ENCODE results near the gene MRPS7.

MRPS7 gene

GRCh38 chr17:75261336-75262111 lies at the start of gene MRPS7, which contains the start of gene GGA3:
Gene MRPS7 (plus strand): TSS chr17:75261879. CDS start chr17:75261901, 22 bp downstream.
Gene GGA3 (minus strand): TSS chr17:75261606. CDS start chr17:75261587, 19 bp downstream.
- peak; percentile 91 to 98 for DNase-seq

DNA sequence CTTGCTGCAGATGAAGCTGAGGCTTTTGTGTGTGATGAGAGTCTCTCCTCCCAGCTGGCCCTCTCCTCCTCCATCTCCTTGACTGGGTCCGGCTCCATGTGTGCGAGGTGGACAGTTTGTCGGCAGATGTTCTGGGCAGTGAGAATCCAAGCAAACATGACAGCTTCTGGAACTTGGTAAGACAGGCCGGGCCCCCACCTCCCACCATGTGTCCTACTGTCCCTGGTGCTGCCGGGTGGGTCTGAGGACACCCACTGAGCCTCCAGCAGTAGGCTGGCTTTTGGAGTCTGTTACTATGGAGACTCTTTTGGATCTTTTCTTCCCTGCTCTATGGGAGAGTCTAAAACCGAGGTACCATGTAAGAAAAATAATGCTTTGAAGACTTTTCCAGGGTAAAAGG lies 43.5 kb upstream of the MRPS7 start:
- DNase-seq: no peak

GRCh38 chr17:75219815-75220214 lies 41.9 kb upstream of the MRPS7 start:
- no peak for DNase-seq

GRCh38 chr17:75225016-75225415 lies 36.7 kb upstream of the MRPS7 start:
- no peak for DNase-seq

DNA sequence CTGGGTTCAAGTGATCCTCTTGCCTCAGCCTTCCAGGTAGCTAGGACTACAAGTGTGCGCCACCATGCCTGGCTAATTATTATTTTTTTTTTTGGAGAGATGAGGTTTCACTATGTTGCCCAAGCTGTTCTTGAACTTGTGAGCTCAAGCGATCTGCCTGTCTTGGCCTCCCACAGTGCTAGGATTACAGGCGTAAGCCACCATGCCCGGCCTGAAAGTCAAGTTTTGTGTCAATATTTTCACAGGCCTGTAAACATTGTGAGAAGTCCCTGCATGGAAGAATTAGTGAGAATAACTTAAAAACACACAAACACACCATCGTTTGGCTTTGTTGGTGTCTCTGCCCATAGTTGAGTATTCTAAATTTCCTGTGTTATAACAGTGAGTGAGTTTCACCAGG lies 34.0 kb upstream of the MRPS7 start:
- DNase-seq: no peak

- DNase-seq: peak; percentile 88 to 96
These were observed 33.4 kb upstream of the MRPS7 start for GRCh38 chr17:75228305-75228704.

DNA sequence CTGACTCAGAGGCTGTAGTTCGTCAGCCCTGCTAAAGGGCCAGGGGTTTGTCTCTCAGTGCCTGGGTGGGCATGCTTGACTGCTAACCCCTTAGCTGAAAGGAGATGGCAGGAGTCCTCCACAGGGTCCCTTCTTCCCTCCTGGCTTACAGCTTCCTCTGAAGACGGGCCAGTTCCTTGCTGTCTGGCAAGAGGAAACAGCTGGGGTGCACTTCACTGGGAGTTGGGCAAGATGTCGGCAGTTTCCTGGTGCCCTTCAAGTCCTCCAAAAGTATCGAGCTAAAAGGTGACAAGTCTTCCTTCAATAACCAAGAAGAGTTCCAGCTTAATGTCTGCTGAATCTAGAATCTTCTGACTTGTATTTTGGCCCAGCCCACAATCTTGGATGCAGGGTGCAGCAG lies 32.8 kb upstream of the MRPS7 start:
- peak; percentile 35 to 53 for DNase-seq

GRCh38 chr17:75231071-75231470 lies 30.6 kb upstream of the MRPS7 start:
- no peak for DNase-seq

DNA sequence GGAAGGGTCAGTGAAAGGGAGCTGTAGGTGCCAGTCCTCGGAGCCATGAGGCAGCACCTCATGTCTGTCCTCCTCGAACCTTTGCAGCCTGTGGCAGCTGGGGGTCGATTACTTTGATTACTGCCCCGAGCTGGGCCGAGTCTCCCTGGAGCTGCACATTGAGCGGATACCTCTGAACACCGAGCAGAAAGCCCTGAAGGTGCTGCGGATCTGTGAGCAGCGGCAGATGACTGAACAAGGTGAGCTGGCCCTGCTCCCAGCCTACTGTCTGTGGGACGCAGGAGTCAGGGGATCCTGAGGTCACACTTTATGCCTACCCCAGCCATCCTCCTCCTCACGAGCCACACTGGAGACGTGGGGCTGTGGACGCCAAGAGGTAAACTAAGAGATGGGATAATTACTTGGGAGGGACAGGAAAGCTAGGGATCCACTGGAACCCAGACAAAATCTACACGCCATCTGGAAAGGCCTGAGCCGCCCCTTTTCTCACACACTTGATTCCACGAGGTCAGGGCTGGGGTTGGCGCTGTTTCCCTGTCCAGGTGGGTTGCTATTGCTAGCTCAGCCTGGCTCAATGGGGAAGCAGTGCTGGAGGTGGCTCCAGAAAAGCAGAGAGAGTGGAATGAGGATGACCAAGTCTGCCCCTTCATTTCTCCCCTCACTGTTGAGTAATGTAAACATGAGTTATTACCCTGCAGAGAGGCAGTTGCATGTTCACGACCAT lies 29.8 kb upstream of the MRPS7 start:
- DNase-seq: no peak

DNA sequence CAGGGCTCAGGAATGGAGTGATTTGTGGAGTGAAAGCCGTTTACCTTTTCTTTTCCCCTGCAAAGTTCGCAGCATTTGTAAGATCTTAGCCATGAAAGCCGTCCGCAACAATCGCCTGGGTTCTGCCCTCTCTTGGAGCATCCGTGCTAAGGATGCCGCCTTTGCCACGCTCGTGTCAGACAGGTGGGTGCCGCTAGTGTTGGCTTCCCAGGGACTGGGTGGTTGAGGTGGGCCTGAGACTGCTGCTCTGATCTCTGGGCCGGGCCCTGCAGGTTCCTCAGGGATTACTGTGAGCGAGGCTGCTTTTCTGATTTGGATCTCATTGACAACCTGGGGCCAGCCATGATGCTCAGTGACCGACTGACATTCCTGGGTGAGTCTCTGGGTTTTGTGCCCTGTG lies 28.9 kb upstream of the MRPS7 start:
- DNase-seq: no peak

DNA sequence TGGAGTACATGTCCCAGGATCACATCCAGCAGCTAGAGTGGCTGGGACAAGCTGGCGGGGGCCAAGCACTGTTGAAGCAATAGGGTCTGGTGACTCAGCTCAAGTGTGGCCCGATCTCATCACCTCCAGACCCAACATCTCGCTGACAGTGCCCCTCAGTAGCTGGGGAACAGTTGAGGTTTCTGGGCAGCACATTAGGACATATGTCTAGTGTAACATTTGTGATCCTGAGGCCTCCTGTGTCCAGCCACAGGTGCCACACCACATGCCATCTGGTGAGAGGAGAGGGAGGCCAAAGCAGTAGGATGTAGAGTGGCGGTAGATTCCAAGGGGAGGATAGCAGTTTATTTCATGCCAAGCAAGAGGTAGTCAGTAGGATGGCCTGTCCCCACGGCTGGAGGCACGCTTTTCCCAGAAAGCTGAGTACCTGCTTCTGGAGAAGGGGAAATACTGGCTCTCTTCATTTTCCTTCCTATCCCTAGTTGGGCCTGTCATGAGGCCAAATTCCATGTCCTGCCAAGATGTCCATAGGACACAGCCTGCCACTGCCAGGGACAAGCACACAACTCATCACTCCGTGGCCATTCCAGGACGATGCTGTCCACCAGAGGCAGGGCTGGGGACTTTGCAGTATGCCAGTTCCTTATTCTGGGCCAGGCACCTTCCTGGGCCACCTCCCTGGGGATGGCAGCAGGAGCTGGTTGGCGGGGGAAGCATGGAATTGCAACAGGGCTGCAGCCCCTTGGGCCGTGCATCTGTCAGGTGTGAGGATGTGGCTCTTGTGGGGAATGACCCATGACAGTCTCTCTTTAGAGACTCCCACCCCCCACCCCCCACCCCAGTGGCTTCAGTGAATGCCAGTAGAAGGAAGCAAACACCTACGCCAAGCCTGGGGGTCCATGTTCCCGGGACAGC lies 24.3 kb upstream of the MRPS7 start:
- no peak for DNase-seq

DNA sequence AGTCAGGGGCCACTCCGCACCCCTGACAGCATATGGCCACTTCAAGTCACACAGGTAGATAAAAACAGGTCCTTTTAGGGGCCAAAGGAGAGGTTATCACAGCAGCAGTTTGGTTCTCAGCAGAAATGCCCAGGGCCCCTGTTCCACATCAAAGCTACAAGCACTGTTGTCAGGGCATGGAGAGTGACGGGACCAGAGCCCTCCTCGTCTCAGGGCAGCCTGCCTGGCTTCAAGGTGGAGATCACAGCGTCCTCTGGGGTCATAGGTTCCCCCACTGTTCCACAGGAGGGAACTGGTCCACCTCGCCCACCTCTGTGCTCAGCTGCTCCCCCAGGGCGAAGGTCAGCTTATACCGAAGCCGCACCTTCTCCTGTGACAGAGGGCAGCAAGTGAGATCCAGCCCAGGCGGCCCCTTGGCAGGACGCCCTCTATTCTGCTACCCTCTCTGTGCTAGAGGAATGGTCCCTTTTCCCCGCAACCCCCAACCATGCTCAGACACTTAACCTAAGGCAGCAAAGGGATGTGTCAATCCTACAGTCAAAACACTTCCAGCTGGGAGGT lies 23.6 kb upstream of the MRPS7 start:
- no peak for DNase-seq

DNA sequence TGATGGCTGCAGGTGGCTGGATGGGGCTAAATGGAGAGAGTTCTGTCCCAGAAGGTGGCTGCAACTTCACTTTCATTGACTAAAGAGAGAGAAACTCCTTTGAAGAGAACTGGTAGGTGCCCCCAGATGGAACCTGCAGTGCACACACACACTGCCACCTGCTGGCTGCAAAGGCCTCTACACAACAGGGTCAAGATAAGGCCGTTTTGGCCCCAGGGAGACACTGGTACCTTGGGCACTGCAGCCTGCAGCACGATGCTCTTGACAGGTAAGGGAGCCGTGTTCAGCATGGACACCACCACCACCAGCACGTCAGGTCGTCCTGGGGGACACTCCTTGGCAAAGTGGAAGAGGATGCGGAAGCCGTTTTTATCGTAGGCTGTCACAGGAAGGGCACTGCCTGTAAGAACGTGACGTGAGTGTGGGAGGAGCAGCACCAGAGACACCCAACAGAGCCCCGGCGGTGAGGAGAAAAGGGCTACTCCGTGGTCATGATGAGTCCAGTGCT lies 22.9 kb upstream of the MRPS7 start:
- peak; percentile 44 to 60 for DNase-seq

DNA sequence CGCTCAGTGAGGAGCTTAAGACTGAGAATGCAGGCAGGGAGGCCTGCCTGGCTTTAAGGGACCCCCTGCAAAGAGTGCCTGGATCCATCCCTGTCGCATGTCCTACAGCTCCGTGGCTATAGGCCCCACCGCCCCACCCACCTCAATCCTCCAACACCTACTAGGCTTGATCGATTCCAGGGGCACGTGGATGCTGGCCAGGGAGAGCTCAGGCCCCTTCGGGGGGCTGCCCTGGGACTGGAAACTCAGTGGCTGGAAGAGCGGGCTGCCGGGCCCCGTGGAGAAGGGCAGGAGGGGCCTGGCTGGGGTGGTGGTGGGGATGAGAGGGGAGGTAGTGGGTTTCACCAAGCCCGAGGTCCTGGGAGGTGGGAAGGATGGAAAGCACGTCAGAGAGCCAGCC lies 22.5 kb upstream of the MRPS7 start:
- DNase-seq: no peak

DNA sequence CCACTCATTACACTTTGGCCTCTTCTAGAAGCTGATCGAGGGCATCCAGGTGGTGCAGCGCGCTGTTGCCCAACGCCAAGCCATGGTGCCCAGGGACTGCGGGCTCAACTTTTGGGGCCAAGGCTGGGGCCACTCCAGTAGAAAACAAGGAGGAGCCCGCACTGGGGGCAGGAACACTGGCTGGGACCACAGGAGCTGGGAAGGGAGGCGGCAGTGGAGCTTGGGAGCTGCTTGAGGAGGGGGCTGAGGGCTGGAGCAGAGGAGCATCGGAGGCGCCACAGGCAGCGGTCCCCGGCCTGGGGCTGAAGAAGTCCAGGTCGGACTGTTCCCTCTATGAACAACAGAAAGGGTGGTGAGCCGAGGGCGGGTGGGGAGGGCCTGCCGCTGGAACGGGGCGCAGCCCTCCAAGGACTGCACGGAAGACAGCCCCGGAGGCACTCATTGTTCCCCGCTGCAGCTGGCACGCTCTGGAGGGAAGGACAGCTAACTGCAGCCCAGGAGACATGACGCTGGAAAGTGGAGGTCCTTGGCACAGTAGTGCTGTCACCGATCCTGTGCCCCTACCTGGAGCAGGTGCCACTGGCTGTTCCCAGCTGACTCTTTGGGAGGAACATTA lies 21.8 kb upstream of the MRPS7 start:
- DNase-seq: no peak

- peak; percentile 20 to 34 for DNase-seq
These were observed 21.1 kb upstream of the MRPS7 start for GRCh38 chr17:75240394-75241142.

GRCh38 chr17:75241143-75241430 lies 20.6 kb upstream of the MRPS7 start:
- DNase-seq: no peak

DNA sequence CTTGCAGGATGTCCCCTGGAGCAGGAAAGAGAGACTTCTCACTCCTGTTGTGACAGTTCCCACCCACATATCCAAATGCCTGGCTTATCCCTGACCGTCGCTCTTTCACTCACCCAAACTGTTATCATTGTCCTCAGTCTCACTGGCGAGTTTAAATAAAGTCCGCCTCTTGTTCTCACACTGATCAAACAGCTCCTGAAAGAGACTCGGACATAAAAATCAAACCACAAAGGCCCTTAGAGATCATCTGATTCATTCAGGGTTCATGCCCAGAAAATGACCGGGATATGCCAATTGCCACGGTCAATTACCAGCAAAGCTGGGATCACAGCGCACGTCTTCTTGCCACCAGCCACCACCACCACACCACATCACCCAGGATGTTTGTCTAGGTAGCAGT lies 20.2 kb upstream of the MRPS7 start:
- no peak for DNase-seq

- no peak for DNase-seq
These were observed 19.7 kb upstream of the MRPS7 start for GRCh38 chr17:75241996-75242460.

DNA sequence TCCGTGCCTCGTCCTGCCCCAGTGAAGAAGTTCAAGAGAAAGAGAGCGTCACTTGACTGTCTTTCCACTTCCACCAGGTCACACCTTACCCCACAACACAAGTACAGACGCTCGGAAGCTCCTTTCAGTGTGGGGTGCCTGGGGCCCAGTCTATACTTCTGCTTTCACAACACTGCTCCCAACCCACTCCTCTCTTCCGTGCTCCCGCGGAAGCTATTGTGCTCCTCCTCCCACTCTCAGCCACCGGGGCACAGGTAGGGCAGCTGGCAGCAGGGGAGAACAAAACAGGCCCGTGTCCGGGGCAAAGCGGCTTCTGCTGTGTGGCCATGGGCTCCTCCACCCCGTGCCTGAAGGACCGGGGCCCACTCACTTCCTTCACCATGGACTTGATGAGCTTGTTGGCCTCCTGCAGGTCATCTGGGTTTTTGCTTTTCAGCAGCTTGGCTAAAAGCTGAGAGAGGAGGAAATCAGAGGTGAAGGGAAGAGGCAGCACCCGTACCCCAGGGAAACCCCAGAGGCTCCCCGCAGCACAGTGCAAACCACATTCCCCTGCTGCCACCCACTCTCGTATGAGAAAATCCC lies 19.1 kb upstream of the MRPS7 start:
- peak; percentile 34 to 63 for DNase-seq

All from inflammatory macrophage treated with lipopolysaccharide for 1 hour (primary cell).